ENCODE measurements around the gene CETN3. TPM values are rescaled to one million over a fixed set of nuclear protein-coding genes. Genes with fewer than 3 reads are reported as not detected.

Gene CETN3
- total and polyA plus RNA-seq, 9 of the 15 experiments (the other 6 are each of a cell fraction or from before 2014, with no cell fraction given): 43.3 to 113 (median 82.4) TPM

- TF ChIP-seq ARID4B (CRISPR knock-in tag; IDR thresholded peaks at IDR 0.05) (peak; percentile 65; the same call in 1 of the 2 replicates), ZNF175 (CRISPR knock-in tag; IDR thresholded peaks at IDR 0.05; ENCODE audit: low read depth) (no peak), SIN3A (IDR thresholded peaks at IDR 0.05; ENCODE audit: borderline replicate concordance in 2 of 2, control insufficient read depth in 1 of 2, low read depth in 2 of 2, low read length in 2 of 2) (peak; percentile 66 to 67; a peak in 2 of 4 replicates), KLF13 (tag; IDR thresholded peaks at IDR 0.05; ENCODE audit: borderline replicate concordance, low read depth) (no peak), MEIS2 (IDR thresholded peaks at IDR 0.05; ENCODE audit: partially characterized antibody) (peak; percentile 48), ZNF785 (CRISPR knock-in tag; IDR thresholded peaks at IDR 0.05) (no peak), L3MBTL2 (IDR thresholded peaks at IDR 0.05) (peak; percentile 57), ZNF436 (CRISPR knock-in tag; IDR thresholded peaks at IDR 0.05) (no peak), RBBP5 (IDR thresholded peaks at IDR 0.05; ENCODE audit: borderline replicate concordance, insufficient read depth, low read length, poor library complexity, severe bottlenecking) (peak; percentile 73), CAMTA2 (CRISPR knock-in tag; conservative IDR thresholded peaks at IDR 0.05) (no peak), ZNF512 (tag; IDR thresholded peaks at IDR 0.05) (no peak), SNIP1 (IDR thresholded peaks at IDR 0.05; ENCODE audit: low read depth) (no peak), HNRNPK (IDR thresholded peaks at IDR 0.05; ENCODE audit: low read depth, low read length, poor library complexity, severe bottlenecking) (no peak), ZFP36 (IDR thresholded peaks at IDR 0.05; ENCODE audit: low read depth, low read length, partially characterized antibody) (peak; percentile 17), SRSF3 (IDR thresholded peaks at IDR 0.05; ENCODE audit: insufficient read depth, low read length) (no peak)
These were observed at the start of gene CETN3 (continued) for GRCh38 chr5:90409318-90410177.

Measured in K562 (cell line).